GM18870 (cell line): ENCODE results near the gene AUTS2.

Experiments used
- ATAC-seq: cut with Tn5 transposase; IDR thresholded peaks from one replicate; pipeline ENCODE4 v1.9.1; 2021; ENCODE audit warnings: moderate library complexity; ENCODE audit not compliant: unreplicated experiment

The AUTS2 gene

GRCh38 chr7:69922026-69922803, 323.9 kb downstream of the AUTS2 start:
- ATAC-seq = peak; percentile 75

- no peak for ATAC-seq
Observed at GRCh38 chr7:69927461-69927860, 329.2 kb downstream of the AUTS2 start.

GRCh38 chr7:69928621-69929020, 330.3 kb downstream of the AUTS2 start:
- ATAC-seq = no peak

GRCh38 chr7:69929622-69930021, 331.3 kb downstream of the AUTS2 start:
- ATAC-seq = no peak

GRCh38 chr7:69932034-69932628, 333.9 kb downstream of the AUTS2 start:
- ATAC-seq = no peak

GRCh38 chr7:69934144-69934903, 336.0 kb downstream of the AUTS2 start:
- ATAC-seq = no peak

GRCh38 chr7:69935107-69935506, 336.8 kb downstream of the AUTS2 start:
- no peak for ATAC-seq

GRCh38 chr7:69937097-69937496, 338.8 kb downstream of the AUTS2 start:
- ATAC-seq = no peak

GRCh38 chr7:69939317-69939716, 341.0 kb downstream of the AUTS2 start:
- no peak for ATAC-seq

GRCh38 chr7:69941077-69941651, 342.9 kb downstream of the AUTS2 start:
- ATAC-seq = no peak

GRCh38 chr7:69942573-69942972, 344.3 kb downstream of the AUTS2 start:
- ATAC-seq = no peak

- ATAC-seq = no peak
Observed at GRCh38 chr7:69946901-69947300, 348.6 kb downstream of the AUTS2 start.

- ATAC-seq = no peak
Observed at GRCh38 chr7:69947998-69948397, 349.7 kb downstream of the AUTS2 start.

GRCh38 chr7:69949122-69949521, 350.8 kb downstream of the AUTS2 start:
- no peak for ATAC-seq

- no peak for ATAC-seq
Observed at GRCh38 chr7:69951458-69951857, 353.2 kb downstream of the AUTS2 start.

- no peak for ATAC-seq
Observed at GRCh38 chr7:69953136-69954067, 355.1 kb downstream of the AUTS2 start.

- no peak for ATAC-seq
Observed at GRCh38 chr7:69956541-69956940, 358.3 kb downstream of the AUTS2 start.

- ATAC-seq = no peak
Observed at GRCh38 chr7:69957661-69958060, 359.4 kb downstream of the AUTS2 start.

GRCh38 chr7:69959789-69960499, 361.7 kb downstream of the AUTS2 start:
- no peak for ATAC-seq

GRCh38 chr7:69961436-69961835, 363.2 kb downstream of the AUTS2 start:
- no peak for ATAC-seq
